ENCODE data around the gene DAW1. TPM values are rescaled to one million over a fixed set of nuclear protein-coding genes. Genes with fewer than 3 reads are reported as not detected.

Gene DAW1
- total RNA-seq, 1 experiment from 2014 or later, result 0.26 TPM

DNA sequence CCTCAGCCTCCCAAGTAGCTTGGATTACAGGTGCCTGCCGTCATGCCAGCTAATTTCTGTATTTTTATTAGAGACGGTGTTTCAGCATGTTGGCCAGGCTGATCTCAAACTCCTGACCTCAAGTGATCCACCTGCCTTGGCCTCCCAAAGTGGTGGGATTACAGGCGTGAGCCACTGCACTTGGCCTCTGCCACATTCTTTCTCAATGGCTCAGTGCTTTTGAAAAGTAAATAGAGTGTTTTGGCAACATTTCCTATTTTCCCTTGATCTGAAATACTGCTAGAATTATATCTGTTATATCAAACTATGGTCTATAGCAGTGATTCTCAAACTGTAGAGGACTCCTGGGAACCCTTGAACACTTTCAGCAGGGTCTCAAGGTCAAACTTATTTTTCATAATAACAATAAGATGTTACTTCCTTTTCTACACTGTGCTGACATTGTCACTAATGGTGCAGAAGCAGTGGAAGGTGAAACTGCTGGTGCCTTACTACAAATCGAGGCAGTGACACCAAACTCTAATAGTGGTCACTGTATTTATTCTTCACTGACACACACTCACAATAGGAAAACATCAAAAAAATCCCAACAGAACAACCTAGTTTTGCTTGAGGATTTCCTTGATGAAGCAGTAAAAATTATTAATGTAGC, 10.6 kb downstream of the DAW1 start:
- CTCF ChIA-PET, result no interaction called here
- in situ Hi-C loops (cut with HindIII; ENCODE audit: low pct_unique_long_range_greater_than_20kb, low sequenced_read_pairs), result no loop called here

DNA sequence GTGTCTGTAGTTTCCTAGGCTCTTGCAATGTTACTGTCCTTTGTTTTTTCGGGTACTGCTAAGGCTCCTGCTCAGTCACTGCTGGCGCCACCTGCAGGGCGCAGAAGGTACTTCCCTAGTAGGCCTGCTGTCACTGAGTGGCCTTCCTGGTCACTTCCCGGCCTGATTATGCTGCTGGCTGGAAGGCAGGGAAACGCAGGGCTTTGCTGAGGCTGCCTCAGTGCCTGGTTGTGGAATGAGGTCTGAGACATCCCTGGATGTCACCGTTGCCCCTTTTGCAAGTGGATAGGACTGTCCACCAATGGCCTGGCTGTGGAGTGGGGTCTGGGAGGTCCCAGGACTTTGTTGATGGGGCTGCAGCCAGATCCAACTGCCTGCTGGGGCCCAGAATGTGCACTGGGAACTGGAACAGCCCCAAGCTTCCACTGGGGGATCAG, 13.1 kb downstream of the DAW1 start:
- DNase-seq (ENCODE audit: low read depth, low spot score), result no peak
- no peaks in the 10 kb centered on the region; the same call in 1 of the 2 replicates for H3K9me3 ChIP-seq (ENCODE audit: control insufficient read depth, insufficient read depth, low read depth, low read length)
- no TSS peak for BruUV-seq (replicated peaks)
- H3K27me3 ChIP-seq (ENCODE audit: control insufficient read depth, insufficient read depth, low read length), result no peaks in the 10 kb centered on the region
- TF ChIP-seq, protein P1, sequence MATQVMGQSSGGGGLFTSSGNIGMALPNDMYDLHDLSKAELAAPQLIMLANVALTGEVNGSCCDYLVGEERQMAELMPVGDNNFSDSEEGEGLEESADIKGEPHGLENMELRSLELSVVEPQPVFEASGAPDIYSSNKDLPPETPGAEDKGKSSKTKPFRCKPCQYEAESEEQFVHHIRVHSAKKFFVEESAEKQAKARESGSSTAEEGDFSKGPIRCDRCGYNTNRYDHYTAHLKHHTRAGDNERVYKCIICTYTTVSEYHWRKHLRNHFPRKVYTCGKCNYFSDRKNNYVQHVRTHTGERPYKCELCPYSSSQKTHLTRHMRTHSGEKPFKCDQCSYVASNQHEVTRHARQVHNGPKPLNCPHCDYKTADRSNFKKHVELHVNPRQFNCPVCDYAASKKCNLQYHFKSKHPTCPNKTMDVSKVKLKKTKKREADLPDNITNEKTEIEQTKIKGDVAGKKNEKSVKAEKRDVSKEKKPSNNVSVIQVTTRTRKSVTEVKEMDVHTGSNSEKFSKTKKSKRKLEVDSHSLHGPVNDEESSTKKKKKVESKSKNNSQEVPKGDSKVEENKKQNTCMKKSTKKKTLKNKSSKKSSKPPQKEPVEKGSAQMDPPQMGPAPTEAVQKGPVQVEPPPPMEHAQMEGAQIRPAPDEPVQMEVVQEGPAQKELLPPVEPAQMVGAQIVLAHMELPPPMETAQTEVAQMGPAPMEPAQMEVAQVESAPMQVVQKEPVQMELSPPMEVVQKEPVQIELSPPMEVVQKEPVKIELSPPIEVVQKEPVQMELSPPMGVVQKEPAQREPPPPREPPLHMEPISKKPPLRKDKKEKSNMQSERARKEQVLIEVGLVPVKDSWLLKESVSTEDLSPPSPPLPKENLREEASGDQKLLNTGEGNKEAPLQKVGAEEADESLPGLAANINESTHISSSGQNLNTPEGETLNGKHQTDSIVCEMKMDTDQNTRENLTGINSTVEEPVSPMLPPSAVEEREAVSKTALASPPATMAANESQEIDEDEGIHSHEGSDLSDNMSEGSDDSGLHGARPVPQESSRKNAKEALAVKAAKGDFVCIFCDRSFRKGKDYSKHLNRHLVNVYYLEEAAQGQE (IDR thresholded peaks at IDR 0.05; ENCODE audit: insufficient read depth in 1 of 2, low read depth in 2 of 2, low read length in 1 of 2), result no peak
- TF ChIP-seq, protein P2, sequence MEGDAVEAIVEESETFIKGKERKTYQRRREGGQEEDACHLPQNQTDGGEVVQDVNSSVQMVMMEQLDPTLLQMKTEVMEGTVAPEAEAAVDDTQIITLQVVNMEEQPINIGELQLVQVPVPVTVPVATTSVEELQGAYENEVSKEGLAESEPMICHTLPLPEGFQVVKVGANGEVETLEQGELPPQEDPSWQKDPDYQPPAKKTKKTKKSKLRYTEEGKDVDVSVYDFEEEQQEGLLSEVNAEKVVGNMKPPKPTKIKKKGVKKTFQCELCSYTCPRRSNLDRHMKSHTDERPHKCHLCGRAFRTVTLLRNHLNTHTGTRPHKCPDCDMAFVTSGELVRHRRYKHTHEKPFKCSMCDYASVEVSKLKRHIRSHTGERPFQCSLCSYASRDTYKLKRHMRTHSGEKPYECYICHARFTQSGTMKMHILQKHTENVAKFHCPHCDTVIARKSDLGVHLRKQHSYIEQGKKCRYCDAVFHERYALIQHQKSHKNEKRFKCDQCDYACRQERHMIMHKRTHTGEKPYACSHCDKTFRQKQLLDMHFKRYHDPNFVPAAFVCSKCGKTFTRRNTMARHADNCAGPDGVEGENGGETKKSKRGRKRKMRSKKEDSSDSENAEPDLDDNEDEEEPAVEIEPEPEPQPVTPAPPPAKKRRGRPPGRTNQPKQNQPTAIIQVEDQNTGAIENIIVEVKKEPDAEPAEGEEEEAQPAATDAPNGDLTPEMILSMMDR (IDR thresholded peaks at IDR 0.05), result peak; percentile 79
- H3K36me3 ChIP-seq (ENCODE audit: control insufficient read depth, insufficient read depth, low read length), result no peaks in the 10 kb centered on the region
- ChIA-PET CTCF (no interaction called here), POLR2A (no interaction called here)
- no peaks in the 10 kb centered on the region for H3K4me1 ChIP-seq (ENCODE audit: control insufficient read depth, insufficient read depth, low read length)
- no peak overlapping the region for H3K27ac ChIP-seq (ENCODE audit: low read length)
- no peak overlapping the region for H3K4me3 ChIP-seq (ENCODE audit: low read depth in 2 of 2, low read length in 2 of 2)
- in situ Hi-C loops (cut with HindIII; ENCODE audit: low pct_unique_long_range_greater_than_20kb, low sequenced_read_pairs), result no loop called here
- peak; percentile 83 for ATAC-seq
- intact Hi-C loops (cut with micrococcal nuclease; ENCODE audit: unreplicated experiment), result loop anchor here (2.0 kb wide), 1 partner anchor 226 kb away; no protein-coding TSS in a partner anchor

More for the DNA sequence above, 10.6 kb downstream of the DAW1 start:
- Histone ChIP-seq H3K27ac (ENCODE audit: low read length) (no peak overlapping the region), H3K36me3 (ENCODE audit: control insufficient read depth, insufficient read depth, low read length) (no peaks in the 10 kb centered on the region), H3K4me1 (ENCODE audit: control insufficient read depth, insufficient read depth, low read length) (no peaks in the 10 kb centered on the region), H3K4me3 (ENCODE audit: low read depth in 2 of 2, low read length in 2 of 2) (no peak overlapping the region), H3K9me3 (ENCODE audit: control insufficient read depth, insufficient read depth, low read depth, low read length) (no peaks in the 10 kb centered on the region; the same call in 1 of the 2 replicates), H3K27me3 (ENCODE audit: control insufficient read depth, insufficient read depth, low read length) (no peaks in the 10 kb centered on the region)
- intact Hi-C loops (cut with micrococcal nuclease; ENCODE audit: unreplicated experiment), result no loop called here
- DNase-seq (ENCODE audit: low read depth, low spot score) (no peak), ATAC-seq (no peak)
- BruUV-seq (replicated peaks), result no TSS peak
- TF ChIP-seq TCF7L2 (IDR thresholded peaks at IDR 0.05; ENCODE audit: low read depth, low read length), result no peak
- TF ChIP-seq, protein P1 (IDR thresholded peaks at IDR 0.05; ENCODE audit: insufficient read depth in 1 of 2, low read depth in 2 of 2, low read length in 1 of 2), result no peak
- TF ChIP-seq SIN3A (IDR thresholded peaks at IDR 0.05; ENCODE audit: borderline replicate concordance, insufficient read depth, low read depth, low read length), result no peak
- no peak for TF ChIP-seq POLR2AphosphoS5 (IDR thresholded peaks at IDR 0.05; ENCODE audit: low read depth, low read length)
- POLR2A ChIA-PET, result no interaction called here

Measured in Panc1 (cell line).